Sigmoid colon (tissue), 4 donors: ENCODE data around the gene DLG3.

Experiments used
- EP300 ChIP-seq, 4 donors: sonication (generic); formaldehyde crosslinking; IDR thresholded peaks; one replicate each; pipeline ENCODE4 v1.6.1; 2017; ENCODE audit warnings: antibody characterized with exemption in 4 of 4
- POLR2A ChIP-seq, 2 donors: fragments of 450-650 bp; IDR thresholded peaks; one replicate each; pipeline ENCODE4 v1.6.1; 2016; ENCODE audit warnings: antibody characterized with exemption in 2 of 2, mild to moderate bottlenecking in 2 of 2, moderate library complexity in 2 of 2
- TF ChIP-seq, protein P1 (sequence below), 4 experiments: fragments of 450-650 bp in 3 of 4; fragments of 200-600 bp in 1 of 4; IDR thresholded peaks; one replicate each; pipeline ENCODE4 v1.5.1; 2016 to 2019; ENCODE audit warnings: antibody characterized with exemption in 4 of 4, mild to moderate bottlenecking in 3 of 4, moderate library complexity in 2 of 4

DNA sequence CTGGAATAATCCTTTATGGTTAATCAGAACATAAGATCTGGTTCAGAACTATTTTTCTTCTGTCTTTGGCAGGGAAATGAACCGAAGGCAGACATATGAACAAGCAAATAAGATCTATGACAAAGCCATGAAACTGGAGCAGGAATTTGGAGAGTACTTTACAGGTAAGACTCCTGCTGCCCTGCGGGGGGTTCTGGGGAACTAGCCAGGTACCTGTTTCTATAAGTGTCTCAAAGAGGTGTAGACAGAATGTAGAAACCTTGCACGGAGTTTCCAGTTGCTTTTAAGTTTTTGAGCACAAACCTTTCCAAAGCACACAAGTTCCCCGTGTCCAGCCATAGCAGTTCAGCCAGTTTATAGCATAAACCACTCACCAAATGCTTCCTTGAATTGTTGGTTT lies 56.2 kb downstream of the DLG3 start:
- TF ChIP-seq, protein P1, sequence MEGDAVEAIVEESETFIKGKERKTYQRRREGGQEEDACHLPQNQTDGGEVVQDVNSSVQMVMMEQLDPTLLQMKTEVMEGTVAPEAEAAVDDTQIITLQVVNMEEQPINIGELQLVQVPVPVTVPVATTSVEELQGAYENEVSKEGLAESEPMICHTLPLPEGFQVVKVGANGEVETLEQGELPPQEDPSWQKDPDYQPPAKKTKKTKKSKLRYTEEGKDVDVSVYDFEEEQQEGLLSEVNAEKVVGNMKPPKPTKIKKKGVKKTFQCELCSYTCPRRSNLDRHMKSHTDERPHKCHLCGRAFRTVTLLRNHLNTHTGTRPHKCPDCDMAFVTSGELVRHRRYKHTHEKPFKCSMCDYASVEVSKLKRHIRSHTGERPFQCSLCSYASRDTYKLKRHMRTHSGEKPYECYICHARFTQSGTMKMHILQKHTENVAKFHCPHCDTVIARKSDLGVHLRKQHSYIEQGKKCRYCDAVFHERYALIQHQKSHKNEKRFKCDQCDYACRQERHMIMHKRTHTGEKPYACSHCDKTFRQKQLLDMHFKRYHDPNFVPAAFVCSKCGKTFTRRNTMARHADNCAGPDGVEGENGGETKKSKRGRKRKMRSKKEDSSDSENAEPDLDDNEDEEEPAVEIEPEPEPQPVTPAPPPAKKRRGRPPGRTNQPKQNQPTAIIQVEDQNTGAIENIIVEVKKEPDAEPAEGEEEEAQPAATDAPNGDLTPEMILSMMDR (IDR thresholded peaks at IDR 0.05): no peak
- TF ChIP-seq EP300 (IDR thresholded peaks at IDR 0.05) (no peak), POLR2A (IDR thresholded peaks at IDR 0.05) (no peak)
